SHP77 treated with DMSO at 0.1 percent for 48 hours (cell line): Measurements from ENCODE around the gene SLIT3.

Experiments used
- DNase-seq: peaks from one replicate; lab custom pipeline; 2025; lab: John Stamatoyannopoulos, UW

SLIT3 gene

GRCh38 chr5:169029661-169030274 is 271.2 kb downstream of the SLIT3 start:
- DNase-seq, result no peak

- DNase-seq, result no peak
Observed at GRCh38 chr5:169029037-169029436, 271.9 kb downstream of the SLIT3 start.

GRCh38 chr5:169027501-169028061 is 273.4 kb downstream of the SLIT3 start:
- DNase-seq, result no peak

- no peak for DNase-seq
Observed at GRCh38 chr5:169025491-169025890, 275.4 kb downstream of the SLIT3 start.

GRCh38 chr5:169024421-169024820 is 276.5 kb downstream of the SLIT3 start:
- DNase-seq, result no peak

- no peak for DNase-seq
Observed at GRCh38 chr5:169022718-169023117, 278.2 kb downstream of the SLIT3 start.

GRCh38 chr5:169020102-169020501 is 280.8 kb downstream of the SLIT3 start:
- no peak for DNase-seq

- no peak for DNase-seq
Observed at GRCh38 chr5:169018925-169019324, 282.0 kb downstream of the SLIT3 start.

- DNase-seq, result no peak
Observed at GRCh38 chr5:169015991-169016390, 284.9 kb downstream of the SLIT3 start.

GRCh38 chr5:169013846-169014245 is 287.1 kb downstream of the SLIT3 start:
- DNase-seq, result no peak

- DNase-seq, result no peak
Observed at GRCh38 chr5:169013208-169013728, 287.7 kb downstream of the SLIT3 start.

- no peak for DNase-seq
Observed at GRCh38 chr5:169012450-169012849, 288.5 kb downstream of the SLIT3 start.

GRCh38 chr5:169011451-169011850 is 289.5 kb downstream of the SLIT3 start:
- no peak for DNase-seq

- DNase-seq, result no peak
Observed at GRCh38 chr5:169011009-169011408, 289.9 kb downstream of the SLIT3 start.

- DNase-seq, result no peak
Observed at GRCh38 chr5:169009123-169009522, 291.8 kb downstream of the SLIT3 start.

GRCh38 chr5:169006842-169007790 is 293.8 kb downstream of the SLIT3 start:
- DNase-seq, result no peak

GRCh38 chr5:169004551-169004950 is 296.4 kb downstream of the SLIT3 start:
- no peak for DNase-seq

GRCh38 chr5:169003721-169004541 is 297.0 kb downstream of the SLIT3 start:
- no peak for DNase-seq

GRCh38 chr5:169002953-169003555 is 297.9 kb downstream of the SLIT3 start:
- DNase-seq, result no peak

- no peak for DNase-seq
Observed at GRCh38 chr5:169001394-169001793, 299.5 kb downstream of the SLIT3 start.

GRCh38 chr5:168995024-168995423 is 305.9 kb downstream of the SLIT3 start:
- no peak for DNase-seq
